T-cell (primary cell): ENCODE data around the gene TMEM26. TPM values are rescaled to one million over a fixed set of nuclear protein-coding genes. Genes with fewer than 3 reads are reported as not detected.

ENCODE experiments used
- ATAC-seq, 4 experiments: fragments of 200-7000 bp in 3 of 4; fragments of 150-1000 bp in 1 of 4; cut with Tn5 transposase; replicated peaks in 1 of 4; 1 replicate in 3 of 4; 2 replicates in 1 of 4; pipeline ENCODE4 v1.10.0; 2021; ENCODE audit warnings: moderate library complexity in 3 of 4, mild to moderate bottlenecking in 2 of 4, moderate number of reproducible peaks in 1 of 4
- CTCF ChIA-PET, 2 donors: fragments of 300-600 bp; sonication (Branson Sonifier 250); formaldehyde crosslinking; loops; one replicate each; lab custom pipeline; 2022; ENCODE audit warnings: antibody characterized with exemption in 2 of 2; lab: Charles Lee
- POLR2A ChIA-PET, 2 donors: fragments of 300-600 bp; sonication (Branson Sonifier 250); formaldehyde crosslinking; loops; one replicate each; lab custom pipeline; 2022; ENCODE audit warnings: antibody characterized with exemption in 2 of 2; lab: Charles Lee
- DNase-seq, 35 experiments: peaks; one replicate each; pipeline versions ENCODE4 v3.0.0 to v3.0.0-alpha.2; 2013 to 2023
- H3K27ac ChIP-seq: one replicate; pipeline ENCODE4 v1.5.1; 2013; ENCODE audit warnings: low read length
- H3K27me3 ChIP-seq, 2 experiments: replicated peaks in 1 of 2; 1 replicate in 1 of 2; 2 replicates in 1 of 2; pipeline versions ENCODE4 v1.6.1 to v1.7.0; 2013; ENCODE audit warnings: low read length in 1 of 2, mixed read lengths in 1 of 2; ENCODE audit not compliant: control insufficient read depth in 2 of 2, insufficient read depth in 2 of 2; ENCODE audit errors: extremely low read depth in 1 of 2
- H3K36me3 ChIP-seq, 2 donors: 1 replicate in 1 of 2; 2 replicates in 1 of 2; pipeline versions ENCODE4 v1.6.1 to v1.7.0; 2013; ENCODE audit warnings: low read length in 1 of 2; ENCODE audit not compliant: control insufficient read depth in 2 of 2, insufficient read depth in 1 of 2; ENCODE audit errors: extremely low read depth in 1 of 2
- H3K4me1 ChIP-seq, 2 experiments: 1 replicate in 1 of 2; 2 replicates in 1 of 2; pipeline versions ENCODE4 v1.6.1 to v1.7.0; 2013; ENCODE audit warnings: low read length in 2 of 2, mixed read lengths in 1 of 2; ENCODE audit not compliant: insufficient read depth in 2 of 2, control insufficient read depth in 1 of 2; ENCODE audit errors: extremely low read depth in 1 of 2
- H3K4me3 ChIP-seq, 2 donors: 1 replicate in 1 of 2; 2 replicates in 1 of 2; pipeline versions ENCODE4 v1.5.1 to v1.7.0; 2013; ENCODE audit warnings: mild to moderate bottlenecking in 2 of 2, low read length in 1 of 2, moderate library complexity in 1 of 2; ENCODE audit not compliant: control insufficient read depth in 1 of 2; ENCODE audit errors: extremely low read depth in 1 of 2
- H3K9me3 ChIP-seq: 2 replicates; pipeline ENCODE4 v1.7.0; 2013
- H3K27ac Mint-ChIP-seq, 2 donors: one replicate each; pipeline ENCODE4 v1.8.0; 2020 to 2021; ENCODE audit warnings: mild to moderate bottlenecking in 2 of 2, mixed read lengths in 2 of 2
- H3K27me3 Mint-ChIP-seq, 2 donors: one replicate each; pipeline ENCODE4 v1.8.0; 2021 to 2022; ENCODE audit warnings: mixed read lengths in 2 of 2
- H3K36me3 Mint-ChIP-seq: one replicate; pipeline ENCODE4 v1.8.0; 2021; ENCODE audit warnings: mixed read lengths
- H3K4me1 Mint-ChIP-seq, 3 donors: one replicate each; pipeline ENCODE4 v1.8.0; 2020 to 2022; ENCODE audit warnings: mixed read lengths in 3 of 3, mild to moderate bottlenecking in 1 of 3
- H3K4me3 Mint-ChIP-seq, 3 donors: one replicate each; pipeline ENCODE4 v1.8.0; 2020 to 2022; ENCODE audit warnings: mild to moderate bottlenecking in 3 of 3, mixed read lengths in 3 of 3, moderate library complexity in 3 of 3
- H3K9me3 Mint-ChIP-seq, 3 donors: one replicate each; pipeline ENCODE4 v1.8.0; 2020 to 2022; ENCODE audit warnings: mixed read lengths in 3 of 3
- WGBS: methylation state at CpG from one replicate; pipeline ENCODE4 v1.1.5; 2013; ENCODE audit warnings: missing lambda C conversion rate; ENCODE audit not compliant: insufficient coverage; 5-methylcytosine and 5-hydroxymethylcytosine counted together
- total RNA-seq, 35 experiments: library from RNA in 6 of 35; stranded (reverse) in 6 of 35; fragments of 120-200 nt in 1 of 35; gene quantifications; one replicate each; pipeline versions ENCODE4 v1.2.1 to v1.2.4 and lab custom pipeline; 2013 to 2026

TMEM26 gene
- total RNA-seq, 5 donors from 2014 or later (not counting 1 experiment from before 2014, with no cell fraction given), result not detected

- CTCF ChIA-PET, result no interaction called here
- H3K27me3 Mint-ChIP-seq, result no peaks in the 10 kb centered on the region
Observed at GRCh38 chr10:61423178-61423577, 30.0 kb downstream of the TMEM26 start.

GRCh38 chr10:61417661-61418060 is 35.5 kb downstream of the TMEM26 start:
- H3K36me3 ChIP-seq, result no peaks in the 10 kb centered on the region
- ATAC-seq, result no peak
- no peaks in the 10 kb centered on the region for H3K27me3 ChIP-seq
- no peaks in the 10 kb centered on the region for H3K4me1 ChIP-seq
- Mint-ChIP-seq H3K36me3 (no peaks in the 10 kb centered on the region), H3K4me3 (no peak overlapping the region), H3K4me1 (no peaks in the 10 kb centered on the region), H3K9me3 (peaks cover 6 to 29% (median 10%) of the 10 kb centered on the region in 3 donors), H3K27me3 (peaks cover 7 to 14% of the 10 kb centered on the region in 2 donors), H3K27ac (no peak overlapping the region)
- no peak for DNase-seq
- no peak overlapping the region for H3K27ac ChIP-seq
- ChIA-PET POLR2A (no interaction called here), CTCF (no interaction called here)
- no peaks in the 10 kb centered on the region for H3K9me3 ChIP-seq
- WGBS, result no CpG with 5 or more reads among the region's 2 CpGs
- no peak overlapping the region for H3K4me3 ChIP-seq

More at GRCh38 chr10:61423178-61423577, 30.0 kb downstream of the TMEM26 start:
- Histone ChIP-seq H3K9me3 (peaks cover 2% of the 10 kb centered on the region), H3K27ac (no peak overlapping the region), H3K27me3 (no peaks in the 10 kb centered on the region), H3K4me3 (no peak overlapping the region), H3K36me3 (no peaks in the 10 kb centered on the region), H3K4me1 (no peaks in the 10 kb centered on the region)
- WGBS, result no CpG with 5 or more reads among the region's 1 CpG
- no peaks in the 10 kb centered on the region for H3K4me1 Mint-ChIP-seq
- DNase-seq (no peak), ATAC-seq (no peak)
- peaks cover 8 to 41% (median 16%) of the 10 kb centered on the region in 3 donors for H3K9me3 Mint-ChIP-seq
- POLR2A ChIA-PET, result no interaction called here
- H3K4me3 Mint-ChIP-seq, result no peak overlapping the region
- no peak overlapping the region for H3K27ac Mint-ChIP-seq
- no peaks in the 10 kb centered on the region for H3K36me3 Mint-ChIP-seq

GRCh38 chr10:61415824-61416223 is 37.4 kb downstream of the TMEM26 start:
- CTCF ChIA-PET, result interaction anchor here in 1 of 2 donors (0.6 kb wide), 1 partner anchor 30 kb away, joined by 3 read pairs; no protein-coding TSS in a partner anchor
- H3K9me3 Mint-ChIP-seq, result peaks cover 3 to 13% (median 8%) of the 10 kb centered on the region in 3 donors
- H3K4me1 ChIP-seq, result no peaks in the 10 kb centered on the region
- H3K9me3 ChIP-seq, result no peaks in the 10 kb centered on the region
- no peak for ATAC-seq
- H3K36me3 Mint-ChIP-seq, result no peaks in the 10 kb centered on the region
- no peak overlapping the region for H3K4me3 Mint-ChIP-seq
- H3K4me3 ChIP-seq, result no peak overlapping the region
- H3K27me3 ChIP-seq, result no peaks in the 10 kb centered on the region
- no peaks in the 10 kb centered on the region for H3K4me1 Mint-ChIP-seq
- H3K27ac Mint-ChIP-seq, result no peak overlapping the region
- H3K27me3 Mint-ChIP-seq, result peaks cover 7 to 14% of the 10 kb centered on the region in 2 donors
- H3K27ac ChIP-seq, result no peak overlapping the region
- H3K36me3 ChIP-seq, result no peaks in the 10 kb centered on the region
- DNase-seq, result no peak
- POLR2A ChIA-PET, result no interaction called here

GRCh38 chr10:61411706-61412105 is 41.5 kb downstream of the TMEM26 start:
- Mint-ChIP-seq H3K27me3 (peaks cover 9 to 17% of the 10 kb centered on the region in 2 donors), H3K9me3 (no peaks in the 10 kb centered on the region), H3K27ac (no peak overlapping the region), H3K4me3 (no peak overlapping the region), H3K4me1 (no peaks in the 10 kb centered on the region), H3K36me3 (no peaks in the 10 kb centered on the region)
- Histone ChIP-seq H3K36me3 (no peaks in the 10 kb centered on the region), H3K4me1 (peaks cover 0 to 2% of the 10 kb centered on the region in 2 experiments), H3K9me3 (no peaks in the 10 kb centered on the region), H3K4me3 (no peak overlapping the region), H3K27ac (no peak overlapping the region), H3K27me3 (no peaks in the 10 kb centered on the region)
- ChIA-PET POLR2A (no interaction called here), CTCF (no interaction called here)
- no CpG with 5 or more reads among the region's 2 CpGs for WGBS
- DNase-seq (no peak), ATAC-seq (no peak)

- H3K4me3 Mint-ChIP-seq, result no peak overlapping the region
Observed at GRCh38 chr10:61410353-61411070, 42.7 kb downstream of the TMEM26 start.

GRCh38 chr10:61409157-61409556 is 44.0 kb downstream of the TMEM26 start:
- no peaks in the 10 kb centered on the region for H3K36me3 Mint-ChIP-seq
- no peaks in the 10 kb centered on the region for H3K9me3 Mint-ChIP-seq
- no peak overlapping the region for H3K27ac Mint-ChIP-seq
- H3K36me3 ChIP-seq, result no peaks in the 10 kb centered on the region
- ChIA-PET POLR2A (interaction anchor here in 1 of 2 donors (0.7 kb wide), 1 partner anchor 54 kb away, joined by 4 read pairs; no protein-coding TSS in a partner anchor), CTCF (no interaction called here)
- H3K4me3 ChIP-seq, result no peak overlapping the region
- peaks cover 5 to 6% of the 10 kb centered on the region in 2 donors for H3K27me3 Mint-ChIP-seq
- H3K27me3 ChIP-seq, result no peaks in the 10 kb centered on the region
- ATAC-seq (no peak), DNase-seq (no peak)
- no peaks in the 10 kb centered on the region for H3K9me3 ChIP-seq
- H3K27ac ChIP-seq, result no peak overlapping the region
- WGBS, result 80% methylated on average over 5 of the region's 7 CpGs
- no peaks in the 10 kb centered on the region for H3K4me1 Mint-ChIP-seq
- H3K4me1 ChIP-seq, result peaks cover 0 to 5% of the 10 kb centered on the region in 2 experiments
- no peak overlapping the region for H3K4me3 Mint-ChIP-seq

More at GRCh38 chr10:61410353-61411070, 42.7 kb downstream of the TMEM26 start:
- Mint-ChIP-seq H3K4me1 (no peaks in the 10 kb centered on the region), H3K36me3 (no peaks in the 10 kb centered on the region), H3K27me3 (peaks cover 8 to 15% of the 10 kb centered on the region in 2 donors), H3K27ac (no peak overlapping the region), H3K9me3 (no peaks in the 10 kb centered on the region)
- DNase-seq, result no peak
- Histone ChIP-seq H3K27me3 (no peaks in the 10 kb centered on the region), H3K4me1 (peaks cover 0 to 5% of the 10 kb centered on the region in 2 experiments), H3K9me3 (no peaks in the 10 kb centered on the region), H3K36me3 (no peaks in the 10 kb centered on the region), H3K4me3 (no peak overlapping the region), H3K27ac (no peak overlapping the region)
- CTCF ChIA-PET, result no interaction called here
- POLR2A ChIA-PET, result no interaction called here
- no peak for ATAC-seq
- WGBS, result 90% methylated on average over 17 of the region's 18 CpGs
